Activated CD8-positive, alpha-beta memory T cell treated with anti-CD3 and anti-CD28 coated beads, Interleukin-2, amount 50 U/mL, for 48 hours (primary cell): Measurements from ENCODE around the gene TMCC3.
"Not testable (repeated sequence)": the region's sequence is repeated elsewhere in the genome, so short reads cannot be mapped to it uniquely, and the experiment has no call there.

Experiments
- DNase-seq: peaks from one replicate; pipeline ENCODE4 v3.0.0-alpha.2; 2020

Gene TMCC3

DNA sequence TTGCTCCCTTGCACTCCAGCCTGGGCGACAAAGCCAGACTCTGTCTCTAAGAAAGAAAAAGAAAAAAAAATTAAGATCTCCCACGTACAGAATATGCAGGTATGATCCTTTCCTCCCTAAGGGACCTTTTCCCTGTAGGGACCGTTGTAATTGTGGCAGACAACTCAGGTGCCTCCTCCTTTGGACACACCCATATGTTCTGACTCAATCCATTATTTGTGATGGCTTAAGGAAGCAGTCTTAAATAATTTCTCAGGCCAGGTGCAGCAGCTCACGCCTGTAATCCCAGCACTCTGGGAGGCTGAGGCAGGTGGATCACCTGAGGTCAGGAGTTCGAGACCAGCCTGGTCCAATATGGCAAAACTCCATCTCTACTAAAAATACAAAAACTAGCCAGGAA lies 53.1 kb downstream of the TMCC3 start:
- DNase-seq = no peak

GRCh38 chr12:94596596-94596995 lies 53.8 kb downstream of the TMCC3 start:
- DNase-seq = no peak

DNA sequence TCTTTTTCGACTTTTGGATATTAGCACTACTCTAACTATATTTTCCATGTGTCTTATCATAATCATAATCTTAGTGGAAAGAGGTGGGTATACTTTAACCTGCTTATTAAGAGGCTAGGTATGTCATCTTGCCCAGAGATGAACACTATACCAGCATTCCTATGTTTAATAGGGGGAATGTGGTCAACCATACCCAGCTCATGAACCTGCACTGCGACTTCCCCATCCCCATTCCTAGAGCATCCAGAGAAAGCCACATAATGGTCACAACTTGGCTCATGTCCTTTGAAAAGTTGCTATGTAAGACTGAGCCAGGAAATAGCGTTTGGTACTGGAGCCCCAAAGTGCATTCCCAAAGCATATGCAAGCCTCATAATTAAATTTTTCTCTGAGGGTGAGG lies 55.2 kb downstream of the TMCC3 start:
- no peak for DNase-seq

GRCh38 chr12:94594443-94594825 lies 55.9 kb downstream of the TMCC3 start:
- no peak for DNase-seq

- no peak for DNase-seq
Observed at GRCh38 chr12:94593822-94594442, 56.4 kb downstream of the TMCC3 start.

- not testable (repeated sequence) for DNase-seq
Observed at GRCh38 chr12:94592723-94593122, 57.6 kb downstream of the TMCC3 start.

DNA sequence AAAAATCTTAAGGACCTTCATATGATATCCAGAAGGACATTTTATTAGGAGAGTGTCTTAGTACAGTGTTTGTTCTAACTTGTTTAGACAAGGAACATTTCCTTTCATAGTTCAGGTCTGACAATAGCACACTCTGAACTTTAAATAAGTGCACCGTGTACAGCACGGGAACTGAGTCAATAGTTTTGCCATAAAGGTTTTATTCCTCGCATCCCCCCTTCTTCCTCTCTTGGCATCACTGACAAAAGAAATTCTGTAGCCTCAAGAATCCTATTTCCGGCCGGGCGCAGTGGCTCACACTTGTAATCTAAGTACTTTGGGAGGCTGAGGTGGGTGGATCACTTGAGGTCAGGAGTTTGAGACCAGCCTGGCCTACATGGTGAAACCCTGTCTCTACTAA lies 58.3 kb downstream of the TMCC3 start:
- DNase-seq = no peak

GRCh38 chr12:94590428-94590827 lies 59.9 kb downstream of the TMCC3 start:
- DNase-seq = no peak

DNA sequence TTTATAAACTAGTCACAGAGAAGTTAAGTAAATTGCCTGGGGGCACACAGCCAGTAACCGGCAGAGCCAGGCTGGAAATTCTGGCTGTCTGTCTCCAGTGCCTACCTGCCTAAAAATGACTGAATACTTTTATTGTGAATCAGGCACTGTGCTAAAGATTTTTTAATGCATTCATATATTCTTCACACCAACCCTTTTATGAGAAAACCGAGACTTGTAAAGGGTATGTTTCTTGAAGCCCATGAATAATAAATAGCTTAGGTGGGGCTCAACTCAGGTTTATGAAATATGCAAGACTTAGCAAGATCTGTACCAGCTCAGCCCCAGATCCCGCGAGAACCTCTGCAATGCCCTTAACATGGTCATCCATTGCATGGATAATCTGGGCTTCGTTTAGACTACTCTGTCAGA lies 60.8 kb downstream of the TMCC3 start:
- no peak for DNase-seq

- no peak for DNase-seq
Observed at GRCh38 chr12:94588346-94588745, 62.0 kb downstream of the TMCC3 start.

DNA sequence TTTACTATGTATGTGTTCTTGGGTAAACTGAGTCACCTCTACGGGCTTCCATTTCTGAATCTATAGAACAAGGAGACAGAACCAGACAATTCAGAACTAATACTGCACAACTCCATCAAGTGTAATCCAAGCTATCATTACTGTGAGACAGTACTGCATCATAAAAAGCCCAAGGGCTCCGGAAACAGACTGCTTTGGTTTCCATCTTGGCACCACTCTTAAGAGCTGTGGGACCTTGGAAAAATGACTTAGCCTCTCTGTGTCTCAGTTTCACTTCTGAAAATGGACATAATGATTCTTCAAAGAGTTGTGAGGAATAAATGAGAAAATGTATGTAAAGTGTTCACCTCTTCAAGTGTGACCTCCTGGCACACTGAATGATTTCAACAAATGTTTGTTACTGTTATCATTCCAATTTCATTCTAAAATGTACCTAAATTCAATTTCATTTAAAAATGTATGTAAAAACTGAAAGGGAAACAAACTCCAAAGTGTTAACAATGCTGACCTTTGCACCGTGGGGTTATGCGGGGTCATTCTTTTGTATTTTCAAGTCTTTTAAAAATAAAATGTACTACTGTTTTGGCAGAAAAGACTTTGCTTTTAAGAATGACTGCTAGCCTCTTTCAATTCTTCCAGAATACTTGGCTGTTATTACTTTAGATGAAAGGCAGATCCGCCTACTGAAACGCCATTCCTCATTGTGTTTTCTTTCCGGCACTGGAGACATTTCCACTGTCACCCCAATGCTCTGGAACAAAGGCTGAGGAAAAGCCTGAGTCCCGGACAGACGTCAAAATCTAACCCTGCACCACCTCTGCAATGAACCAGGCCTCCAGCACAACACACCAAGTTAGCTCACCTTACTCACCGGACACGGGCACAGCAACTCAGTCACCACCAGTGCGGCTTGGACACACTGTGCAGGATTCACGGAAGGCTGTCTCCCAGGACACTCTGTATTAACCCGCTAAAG lies 62.8 kb downstream of the TMCC3 start:
- no peak for DNase-seq

DNA sequence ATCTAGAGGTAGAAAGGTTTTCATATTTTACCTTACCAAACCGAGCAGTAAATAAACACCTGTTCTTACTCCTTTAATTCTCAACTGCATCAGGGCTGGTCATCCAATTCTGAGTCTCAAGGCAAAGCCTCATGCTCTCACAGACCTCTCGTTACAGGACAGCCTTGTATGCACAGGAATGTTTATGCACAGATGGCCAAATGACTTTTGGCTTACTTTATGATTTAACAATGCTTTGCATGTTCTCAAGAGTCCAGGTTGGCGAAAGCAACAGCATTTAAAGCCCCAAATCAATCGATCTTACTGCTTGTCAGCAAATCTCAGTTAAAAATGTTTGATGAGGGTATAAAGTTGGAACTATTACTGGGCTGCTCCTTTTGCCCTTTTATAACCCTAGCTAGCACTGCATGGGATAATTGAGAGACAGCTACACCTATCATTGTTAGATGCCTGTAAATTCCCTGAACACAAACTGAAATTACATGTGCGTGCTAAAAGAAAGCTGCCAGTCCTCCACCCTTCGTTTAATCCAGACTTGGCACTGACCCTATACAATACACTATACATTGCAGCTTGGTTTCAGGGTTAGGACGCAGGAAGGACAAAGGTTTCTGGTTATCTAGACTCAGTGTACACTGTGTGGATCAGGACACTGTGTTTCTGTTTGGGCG lies 63.6 kb downstream of the TMCC3 start:
- no peak for DNase-seq

- no peak for DNase-seq
Observed at GRCh38 chr12:94585626-94586025, 64.7 kb downstream of the TMCC3 start.

DNA sequence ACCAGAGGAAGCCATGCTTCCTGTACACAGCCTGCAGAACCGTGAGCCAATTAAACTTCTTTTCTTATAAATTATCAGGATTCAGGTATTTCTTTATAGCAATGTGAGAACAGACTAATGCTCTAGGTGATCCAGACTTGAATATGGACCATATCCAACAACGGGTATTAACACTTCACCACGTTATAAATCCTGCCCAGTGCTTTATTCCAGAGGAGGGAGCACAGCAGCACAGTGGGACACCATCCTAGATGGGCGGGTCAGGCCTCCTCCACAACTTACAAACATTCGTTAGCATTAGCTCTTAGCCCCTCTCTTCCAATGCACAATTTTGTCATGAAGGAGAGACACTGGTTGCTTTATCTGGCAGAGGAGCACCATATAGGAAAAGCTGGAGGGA lies 66.0 kb downstream of the TMCC3 start:
- DNase-seq = no peak

- no peak for DNase-seq
Observed at GRCh38 chr12:94582591-94582990, 67.8 kb downstream of the TMCC3 start.

GRCh38 chr12:94575645-94576403 lies 74.5 kb downstream of the TMCC3 start:
- no peak for DNase-seq

GRCh38 chr12:94575024-94575423 lies 75.3 kb downstream of the TMCC3 start:
- no peak for DNase-seq

- DNase-seq = no peak
Observed at GRCh38 chr12:94571556-94571955, 78.8 kb downstream of the TMCC3 start.

DNA sequence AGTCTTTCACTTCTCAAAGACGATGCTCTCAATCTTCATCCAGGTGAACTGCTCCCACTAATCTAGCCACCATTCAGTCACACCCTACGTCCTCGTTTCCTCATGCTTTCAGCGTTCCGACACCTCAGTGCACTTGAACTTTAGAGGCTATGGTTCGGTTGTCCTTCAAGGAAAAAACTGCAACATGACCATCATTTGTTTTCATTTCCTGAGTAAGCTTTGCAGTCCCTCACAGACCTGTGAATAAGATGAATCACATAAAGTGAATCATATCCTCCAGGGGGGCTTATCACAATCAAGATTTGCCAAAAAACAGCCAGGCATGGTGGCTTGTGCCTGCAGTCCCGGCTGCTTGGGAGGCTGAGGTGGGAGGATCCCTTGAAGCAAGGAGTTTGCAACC lies 80.2 kb downstream of the TMCC3 start:
- no peak for DNase-seq

- DNase-seq = no peak
Observed at GRCh38 chr12:94567761-94568160, 82.6 kb downstream of the TMCC3 start.

- DNase-seq = no peak
Observed at GRCh38 chr12:94566345-94566744, 84.0 kb downstream of the TMCC3 start.

DNA sequence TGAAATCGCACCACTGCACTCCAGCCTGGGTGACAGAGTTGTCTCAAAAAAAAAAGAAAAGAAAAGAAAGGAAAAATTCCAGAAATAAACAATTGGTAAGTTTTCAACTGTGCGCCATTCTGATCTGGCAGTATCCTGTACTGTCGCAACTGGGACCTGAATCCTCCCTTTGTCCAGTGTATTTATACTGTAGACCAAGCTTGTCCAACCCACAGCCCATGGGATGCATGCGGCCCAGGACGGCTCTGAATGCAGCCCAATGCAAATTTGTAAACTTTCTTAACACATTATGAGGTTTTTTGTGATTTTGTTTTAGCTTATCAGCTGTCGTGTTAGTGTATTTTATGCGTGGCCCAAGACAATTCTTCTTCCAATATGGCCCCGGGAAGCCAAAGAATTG lies 84.7 kb downstream of the TMCC3 start:
- DNase-seq = no peak

GRCh38 chr12:94563286-94563685 lies 87.1 kb downstream of the TMCC3 start:
- DNase-seq = no peak
